ENCODE measurements around the gene CSH2. TPM values are rescaled to one million over a fixed set of nuclear protein-coding genes. Genes with fewer than 3 reads are reported as not detected.
A peak's percentile ranks its signal among the peaks of the same experiment; 100 is the strongest.

Gene CSH2
- total and polyA plus RNA-seq, 2 of the 8 experiments (the other 6 are each of a cell fraction or from before 2014, with no cell fraction given): 0.43 TPM; not detected in 1

GRCh38 chr17:63823659-63824331 lies 49.7 kb downstream of the CSH2 start:
- ChIA-PET POLR2A (ENCODE audit: partially characterized antibody) (interaction anchor here (1.1 to 32.3 kb wide), 7 partner anchors 3 to 81 kb away, joined by 3 to 593 read pairs (median 7); partner anchors contain the start of genes CCDC47, DDX42, FTSJ3 and PSMC5), CTCF (ENCODE audit: partially characterized antibody) (interaction anchor here (0.7 to 7.5 kb wide), 3 partner anchors 9 to 24 kb away, joined by 3 to 61 read pairs (median 4); no protein-coding TSS in a partner anchor)
- Histone ChIP-seq H2BK15ac (ENCODE audit: low read length) (no peak overlapping the region), H3K36me3 (ENCODE audit: control insufficient read depth in 2 of 4, insufficient read depth in 4 of 4, low read length in 3 of 4) (peaks cover 48 to 72% (median 64%) of the 10 kb centered on the region in 4 experiments), H3K4me2 (ENCODE audit: insufficient read depth in 1 of 2, low read depth in 2 of 2, low read length in 2 of 2) (no peak overlapping the region), H2AFZ (ENCODE audit: low read length) (no peak overlapping the region), H3K23me2 (ENCODE audit: low read depth, low read length) (peaks cover 8% of the 10 kb centered on the region), H3K56ac (replicated peaks; ENCODE audit: insufficient read length, low read depth, low read length) (no peak overlapping the region), H3K9me3 (ENCODE audit: insufficient read depth in 2 of 2, low read depth in 1 of 2, low read length in 1 of 2) (no peaks in the 10 kb centered on the region), H3K4me1 (replicated peaks in 1 of 4; ENCODE audit: control insufficient read depth in 3 of 4, insufficient read depth in 4 of 4, low read length in 3 of 4) (peaks cover 0 to 3% (median 0%) of the 10 kb centered on the region in 4 experiments; a peak in 1 of 7 replicates), H2AK5ac (ENCODE audit: low read depth, low read length) (no peak overlapping the region), H3K23ac (ENCODE audit: insufficient read length) (no peak overlapping the region), H3K18ac (ENCODE audit: extremely low read depth, low read length) (no peak overlapping the region), H2BK12ac (ENCODE audit: low read depth, low read length) (no peak overlapping the region), H4K20me1 (replicated peaks in 1 of 2; ENCODE audit: control insufficient read depth in 1 of 2, insufficient read depth in 2 of 2, low read length in 2 of 2) (peaks cover 5 to 22% of the 10 kb centered on the region in 2 experiments), H3K79me1 (ENCODE audit: low read depth, low read length) (peaks cover 9% of the 10 kb centered on the region; the same call in 1 of the 2 replicates), H4K5ac (ENCODE audit: insufficient read length, low read depth, low read length) (no peak overlapping the region), H3K27ac (ENCODE audit: low read depth, low read length) (no peak overlapping the region), H3K79me2 (ENCODE audit: control insufficient read depth in 1 of 2, insufficient read depth in 2 of 2, low read length in 2 of 2) (peaks cover 0 to 31% of the 10 kb centered on the region in 2 experiments; a peak in 3 of 4 replicates), H4K8ac (ENCODE audit: extremely low read depth, insufficient read depth, low read length) (peak overlapping the region; percentile 17; the same call in 1 of the 2 replicates), H3K4ac (replicated peaks; ENCODE audit: insufficient read length, low read depth, low read length) (no peak overlapping the region), H2BK120ac (replicated peaks; ENCODE audit: low read depth, low read length) (no peak overlapping the region), H3K9ac (replicated peaks in 1 of 4; ENCODE audit: extremely low read depth in 1 of 4, low read depth in 3 of 4, low read length in 3 of 4) (no peak overlapping the region), H3K14ac (ENCODE audit: insufficient read length) (no peak overlapping the region), H4K91ac (replicated peaks; ENCODE audit: insufficient read length, low read length) (no peak overlapping the region), H3K27me3 (replicated peaks in 1 of 4; ENCODE audit: control insufficient read depth in 3 of 4, extremely low read depth in 1 of 4, insufficient read depth in 3 of 4, low read length in 3 of 4) (no peaks in the 10 kb centered on the region), H3K4me3 (ENCODE audit: extremely low read depth in 1 of 4, insufficient read depth in 2 of 4, low read depth in 3 of 4, low read length in 4 of 4) (no peak overlapping the region), H2BK20ac (ENCODE audit: low read length) (no peak overlapping the region), H2BK5ac (ENCODE audit: low read depth, low read length) (no peak overlapping the region)
- DNase-seq (ENCODE audit: low read depth in 1 of 2, low spot score in 2 of 2): no peak
- no peak for FAIRE-seq
- 95% methylated on average over 12 of the region's 13 CpGs; no CpG with 5 or more reads in 1 of the 2 experiments for WGBS, 2 experiments (ENCODE audit: extremely low coverage in 1 of 2, insufficient coverage in 1 of 2, insufficient read length in 1 of 2, insufficient replicate concordance in 2 of 2, low coverage in 1 of 2, low lambda C conversion rate in 2 of 2, missing lambda C conversion rate in 1 of 2)
- TF ChIP-seq ATF3 (IDR thresholded peaks at IDR 0.05; ENCODE audit: insufficient read depth, low read depth, low read length) (no peak), EGR1 (IDR thresholded peaks at IDR 0.05; ENCODE audit: borderline replicate concordance, low read depth, low read length) (no peak), RBBP5 (IDR thresholded peaks at IDR 0.05; ENCODE audit: borderline replicate concordance, low read depth, low read length) (no peak), KDM4A (IDR thresholded peaks at IDR 0.05; ENCODE audit: low read depth, low read length, severe bottlenecking) (no peak), E2F6 (IDR thresholded peaks at IDR 0.05) (no peak), PHF8 (conservative IDR thresholded peaks at IDR 0.05; ENCODE audit: low read depth, low read length) (no peak), NANOG (IDR thresholded peaks at IDR 0.05; ENCODE audit: insufficient read depth, low read depth, low read length, poor library complexity, severe bottlenecking) (no peak), JUN (IDR thresholded peaks at IDR 0.05; ENCODE audit: low read depth, low read length) (no peak), SAP30 (IDR thresholded peaks at IDR 0.05; ENCODE audit: insufficient read depth, insufficient replicate concordance, low read length) (no peak)

Data from H1 (cell line).